KBM-7 (cell line): Measurements from ENCODE around the gene SLC25A27.

Experiments used
- DNase-seq: peaks from one replicate; pipeline ENCODE4 v3.0.0-alpha.2; 2015
- in situ Hi-C: fragments of 300-500 bp; cut with MboI; formaldehyde crosslinking; loops from 2 replicates; pipeline ENCODE4 v1.14.3; 2020; ENCODE audit warnings: low sequenced_read_pairs, low pct_unique_long_range_greater_than_20kb, mixed read lengths

Gene SLC25A27

GRCh38 chr6:46652603-46653438 is at the start of gene SLC25A27, which contains the start of gene CYP39A1:
SLC25A27 (plus strand) TSS chr6:46652975; CDS start chr6:46653193, 218 bp downstream.
CYP39A1 (minus strand) TSS chr6:46652818; CDS start chr6:46652582, 236 bp downstream.
- DNase-seq: peak; percentile 87
- in situ Hi-C loops: no loop called here

- in situ Hi-C loops: no loop called here
These were observed 47.5 kb upstream of the SLC25A27 start for GRCh38 chr6:46605091-46605797.

GRCh38 chr6:46606338-46606737 is 46.4 kb upstream of the SLC25A27 start:
- DNase-seq: no peak
- in situ Hi-C loops: no loop called here

More at GRCh38 chr6:46605091-46605797, 47.5 kb upstream of the SLC25A27 start:
- DNase-seq: no peak

- in situ Hi-C loops: no loop called here
- no peak for DNase-seq
These were observed 41.8 kb upstream of the SLC25A27 start for GRCh38 chr6:46610862-46611553.

GRCh38 chr6:46612645-46613044 is 40.1 kb upstream of the SLC25A27 start:
- DNase-seq: no peak
- in situ Hi-C loops: no loop called here

- no peak for DNase-seq
- in situ Hi-C loops: no loop called here
These were observed 34.0 kb upstream of the SLC25A27 start for GRCh38 chr6:46618726-46619125.

- in situ Hi-C loops: no loop called here
- DNase-seq: peak; percentile 31
These were observed 26.4 kb upstream of the SLC25A27 start for GRCh38 chr6:46626228-46626909.

GRCh38 chr6:46626976-46627375 is 25.8 kb upstream of the SLC25A27 start:
- in situ Hi-C loops: no loop called here
- no peak for DNase-seq

GRCh38 chr6:46628498-46628897 is 24.3 kb upstream of the SLC25A27 start:
- in situ Hi-C loops: no loop called here
- DNase-seq: no peak

GRCh38 chr6:46628976-46629375 is 23.8 kb upstream of the SLC25A27 start:
- in situ Hi-C loops: no loop called here
- no peak for DNase-seq

GRCh38 chr6:46629691-46630090 is 23.1 kb upstream of the SLC25A27 start:
- DNase-seq: no peak
- in situ Hi-C loops: no loop called here

GRCh38 chr6:46632053-46632452 is 20.7 kb upstream of the SLC25A27 start:
- no peak for DNase-seq
- in situ Hi-C loops: no loop called here

- no peak for DNase-seq
- in situ Hi-C loops: no loop called here
These were observed 17.3 kb upstream of the SLC25A27 start for GRCh38 chr6:46635462-46635861.

GRCh38 chr6:46637145-46637544 is 15.6 kb upstream of the SLC25A27 start:
- in situ Hi-C loops: no loop called here

GRCh38 chr6:46637933-46638332 is 14.8 kb upstream of the SLC25A27 start:
- in situ Hi-C loops: no loop called here
- DNase-seq: no peak

More at GRCh38 chr6:46637145-46637544, 15.6 kb upstream of the SLC25A27 start:
- DNase-seq: no peak

GRCh38 chr6:46638650-46639049 is 14.1 kb upstream of the SLC25A27 start:
- in situ Hi-C loops: no loop called here
- no peak for DNase-seq

GRCh38 chr6:46642928-46643751 is 9.6 kb upstream of the SLC25A27 start:
- in situ Hi-C loops: no loop called here
- no peak for DNase-seq

GRCh38 chr6:46645265-46645664 is 7.5 kb upstream of the SLC25A27 start:
- in situ Hi-C loops: no loop called here
- no peak for DNase-seq
